Lung (tissue), 12 donors: ENCODE results near the gene RPS6KA2. TPM values are rescaled to one million over a fixed set of nuclear protein-coding genes. Genes with fewer than 3 reads are reported as not detected.

Experiments
- ATAC-seq: fragments of 200-7000 bp; cut with Tn5 transposase; one replicate; pipeline ENCODE4 v1.9.1; 2020; ENCODE audit warnings: moderate number of reproducible peaks; ENCODE audit not compliant: insufficient read depth, low FRiP score
- DNase-seq, 3 donors: peaks; one replicate each; pipeline ENCODE4 v3.0.0-alpha.2; 2013 to 2017
- H3K27ac ChIP-seq, 2 donors: one replicate each; pipeline ENCODE4 v1.5.1; 2013; ENCODE audit warnings: mild to moderate bottlenecking in 2 of 2, moderate library complexity in 2 of 2, control low read depth in 1 of 2, inconsistent platforms in 1 of 2, low read depth in 1 of 2, low read length in 1 of 2
- H3K27me3 ChIP-seq, 3 donors: one replicate each; pipeline ENCODE4 v1.5.1; 2013; ENCODE audit warnings: low read length in 2 of 3; ENCODE audit not compliant: control insufficient read depth in 3 of 3, insufficient read depth in 3 of 3
- H3K36me3 ChIP-seq, 4 donors: one replicate each; pipeline ENCODE4 v1.5.1; 2013; ENCODE audit warnings: low read length in 4 of 4, mild to moderate bottlenecking in 1 of 4, moderate library complexity in 1 of 4; ENCODE audit not compliant: control insufficient read depth in 4 of 4, insufficient read depth in 4 of 4
- H3K4me1 ChIP-seq, 5 donors: one replicate each; pipeline ENCODE4 v1.5.1; 2013; ENCODE audit warnings: low read length in 5 of 5, mild to moderate bottlenecking in 2 of 5, moderate library complexity in 1 of 5; ENCODE audit not compliant: control insufficient read depth in 5 of 5, insufficient read depth in 5 of 5
- H3K4me3 ChIP-seq: one replicate; pipeline ENCODE4 v1.5.1; 2013; ENCODE audit warnings: mild to moderate bottlenecking, control low read depth, moderate library complexity
- H3K9ac ChIP-seq, 2 donors: one replicate each; pipeline ENCODE4 v1.5.1; 2013; ENCODE audit warnings: low read length in 2 of 2, control low read depth in 1 of 2; ENCODE audit not compliant: insufficient read depth in 1 of 2
- H3K9me3 ChIP-seq, 4 donors: one replicate each; pipeline ENCODE4 v1.5.1; 2013; ENCODE audit warnings: low read length in 3 of 4, mild to moderate bottlenecking in 1 of 4, moderate library complexity in 1 of 4; ENCODE audit not compliant: control insufficient read depth in 4 of 4, insufficient read depth in 3 of 4
- WGBS, 2 donors: extraction: QIAGEN DNeasy Blood & Tissue Kit; methylation state at CpG; one replicate each; pipeline ENCODE4 v1.1.7; 2013; 5-methylcytosine and 5-hydroxymethylcytosine counted together
- polyA plus RNA-seq, 2 donors: library from polyadenylated mRNA; stranded (reverse); fragments of 200-250 nt; gene quantifications; one replicate each; pipeline ENCODE4 v1.2.1, GENCODE V29; 2013
- total RNA-seq, 2 donors: library from RNA; depleted of rRNA in 1 of 2; stranded (reverse); fragments of >200 nt in 1 of 2; gene quantifications; one replicate each; pipeline ENCODE4 v1.2.1, GENCODE V29; 2014 to 2021
- TF ChIP-seq, protein P1 (sequence below): IDR thresholded peaks from 2 replicates; pipeline ENCODE4 v1.5.1; 2012; ENCODE audit warnings: mild to moderate bottlenecking; ENCODE audit errors: control extremely low read depth, extremely low read depth
- donor health status: control.
- donor health status: control.
- donor health status: Bipolar disorder and iron deficiency.
- donor health status: healthy.
- donor health status: DM: yes; HTN: yes; CAD: no.

Gene RPS6KA2
- total and polyA plus RNA-seq, 4 donors = 61.9 to 185 (median 105) TPM

GRCh38 chr6:166555086-166555485 lies 72.0 kb downstream of the RPS6KA2 start:
- Histone ChIP-seq H3K4me3 (no peak overlapping the region), H3K27me3 (no peaks in the 10 kb centered on the region), H3K9ac (no peak overlapping the region), H3K9me3 (peaks cover 0 to 4% (median 2%) of the 10 kb centered on the region in 4 donors), H3K36me3 (peaks cover 0 to 3% (median 0%) of the 10 kb centered on the region in 4 donors), H3K4me1 (peaks cover 0 to 39% (median 0%) of the 10 kb centered on the region in 5 donors), H3K27ac (peak overlapping the region; percentile 38 to 91)
- TF ChIP-seq, protein P1, sequence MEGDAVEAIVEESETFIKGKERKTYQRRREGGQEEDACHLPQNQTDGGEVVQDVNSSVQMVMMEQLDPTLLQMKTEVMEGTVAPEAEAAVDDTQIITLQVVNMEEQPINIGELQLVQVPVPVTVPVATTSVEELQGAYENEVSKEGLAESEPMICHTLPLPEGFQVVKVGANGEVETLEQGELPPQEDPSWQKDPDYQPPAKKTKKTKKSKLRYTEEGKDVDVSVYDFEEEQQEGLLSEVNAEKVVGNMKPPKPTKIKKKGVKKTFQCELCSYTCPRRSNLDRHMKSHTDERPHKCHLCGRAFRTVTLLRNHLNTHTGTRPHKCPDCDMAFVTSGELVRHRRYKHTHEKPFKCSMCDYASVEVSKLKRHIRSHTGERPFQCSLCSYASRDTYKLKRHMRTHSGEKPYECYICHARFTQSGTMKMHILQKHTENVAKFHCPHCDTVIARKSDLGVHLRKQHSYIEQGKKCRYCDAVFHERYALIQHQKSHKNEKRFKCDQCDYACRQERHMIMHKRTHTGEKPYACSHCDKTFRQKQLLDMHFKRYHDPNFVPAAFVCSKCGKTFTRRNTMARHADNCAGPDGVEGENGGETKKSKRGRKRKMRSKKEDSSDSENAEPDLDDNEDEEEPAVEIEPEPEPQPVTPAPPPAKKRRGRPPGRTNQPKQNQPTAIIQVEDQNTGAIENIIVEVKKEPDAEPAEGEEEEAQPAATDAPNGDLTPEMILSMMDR = no peak
- WGBS, 2 donors = 73 to 84% methylated on average over 6 of the region's 6 CpGs
- ATAC-seq (no peak), DNase-seq (peak in 1 of 3 donors; percentile 47)

- peaks cover 0 to 1% (median 0%) of the 10 kb centered on the region in 4 donors for H3K9me3 ChIP-seq
- ATAC-seq (no peak), DNase-seq (peak in 2 of 3 donors; percentile 44 to 68)
- H3K4me3 ChIP-seq = no peak overlapping the region
- H3K27ac ChIP-seq = peak overlapping the region; percentile 38 to 68
- H3K36me3 ChIP-seq = peaks cover 0 to 3% (median 0%) of the 10 kb centered on the region in 4 donors
- TF ChIP-seq, protein P1 = no peak
- WGBS, 2 donors = 68 to 87% methylated on average over 8 of the region's 8 CpGs
- H3K27me3 ChIP-seq = no peaks in the 10 kb centered on the region
- H3K9ac ChIP-seq = no peak overlapping the region
- peaks cover 0 to 39% (median 0%) of the 10 kb centered on the region in 5 donors for H3K4me1 ChIP-seq
Observed at GRCh38 chr6:166554316-166554715, 72.7 kb downstream of the RPS6KA2 start.

- DNase-seq = peak in 2 of 3 donors; percentile 17 to 35
- Histone ChIP-seq H3K4me1 (peaks cover 0 to 39% (median 0%) of the 10 kb centered on the region in 5 donors), H3K9me3 (no peaks in the 10 kb centered on the region), H3K9ac (no peak overlapping the region), H3K36me3 (peaks cover 0 to 3% (median 0%) of the 10 kb centered on the region in 4 donors), H3K27me3 (no peaks in the 10 kb centered on the region), H3K4me3 (no peak overlapping the region), H3K27ac (peak overlapping the region; percentile 38 to 77)
- TF ChIP-seq, protein P1 = no peak
- 72 to 84% methylated on average over 13 of the region's 13 CpGs for WGBS, 2 donors
- ATAC-seq = no peak
Observed at GRCh38 chr6:166553563-166554271, 73.3 kb downstream of the RPS6KA2 start.
